Body of pancreas (tissue), 4 donors: ENCODE measurements around the gene NRG4.

Experiments used
- CTCF ChIP-seq, 7 experiments: fragments of 450-650 bp in 4 of 7; fragments of 200-600 bp in 3 of 7; sonication (generic) in 3 of 7; IDR thresholded peaks; one replicate each; pipeline ENCODE4 v1.5.1; 2016 to 2019; ENCODE audit warnings: antibody characterized with exemption in 7 of 7
- POLR2A ChIP-seq, 3 donors: fragments of 450-650 bp; IDR thresholded peaks; one replicate each; pipeline ENCODE4 v1.6.1; 2016; ENCODE audit warnings: antibody characterized with exemption in 3 of 3, mild to moderate bottlenecking in 2 of 3

DNA sequence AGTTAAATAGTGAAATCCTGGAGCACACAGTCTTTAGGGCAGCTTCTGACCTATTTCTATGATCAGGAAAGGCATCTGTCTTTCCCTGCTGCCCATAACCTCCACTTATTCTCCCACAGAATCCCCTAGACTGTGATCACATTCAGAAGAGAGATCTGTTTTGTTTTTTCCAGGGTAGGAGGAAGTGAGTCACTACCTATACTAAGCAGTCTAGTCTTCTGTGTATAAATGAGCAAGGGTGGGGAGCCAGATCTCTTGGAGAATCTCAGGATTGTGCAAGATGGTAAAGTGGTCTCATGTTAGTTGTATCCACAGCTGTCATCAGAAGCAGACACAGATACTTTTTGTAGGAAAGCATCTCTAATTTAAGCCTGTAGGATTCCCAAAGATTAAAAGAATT is 120.3 kb downstream of the NRG4 start:
- TF ChIP-seq CTCF (IDR thresholded peaks at IDR 0.05) (no peak), POLR2A (IDR thresholded peaks at IDR 0.05) (no peak)
